ENCODE data around the gene HEATR9. TPM values are rescaled to one million over a fixed set of nuclear protein-coding genes. Genes with fewer than 3 reads are reported as not detected.

HEATR9 gene
- total RNA-seq, 1 donor from 2014 or later = not detected

DNA sequence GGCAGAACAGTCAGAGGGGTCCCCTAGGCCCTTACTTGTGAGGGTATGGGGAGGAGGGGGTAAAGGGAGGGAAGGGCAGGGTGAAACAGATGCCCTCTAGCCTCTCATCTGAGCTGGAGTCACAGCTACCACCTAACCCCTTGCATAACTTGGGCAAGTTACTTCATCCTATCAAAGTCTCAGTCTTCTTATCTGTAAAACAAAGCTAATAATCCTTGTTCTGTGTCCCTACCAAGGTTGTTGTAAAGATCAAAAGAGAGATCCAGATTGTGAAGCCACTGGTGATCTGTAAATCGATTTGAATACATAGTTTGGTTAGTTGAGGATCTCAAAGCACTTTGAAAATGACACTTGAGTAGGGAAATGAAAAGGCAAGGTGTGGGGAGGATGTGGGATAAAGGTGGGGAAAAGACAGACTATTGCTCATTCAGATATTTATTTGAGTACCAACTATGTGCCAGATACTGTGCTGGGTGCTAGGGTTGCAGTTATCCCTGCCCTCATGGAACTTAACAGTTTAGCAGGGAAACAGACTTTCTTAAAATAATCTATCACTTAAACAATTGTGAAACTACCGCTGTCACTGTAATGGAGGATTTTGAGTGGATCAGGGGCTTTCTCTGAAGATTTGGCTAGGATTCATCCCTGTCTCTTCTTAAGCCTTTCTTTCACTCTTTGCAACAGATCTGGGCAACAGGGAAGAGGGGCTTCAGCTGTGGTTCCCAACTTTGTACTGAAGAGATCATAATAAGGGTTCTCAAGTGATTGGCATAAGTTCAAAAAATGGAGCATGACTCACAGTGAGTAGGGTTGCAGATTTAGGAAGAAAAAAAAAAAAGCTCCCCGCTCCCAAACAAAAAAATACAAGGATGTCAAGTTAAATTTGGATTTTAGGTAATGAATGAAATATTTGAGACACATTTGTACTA lies 3.0 kb downstream of the HEATR9 start:
- TF ChIP-seq CTCF (conservative IDR thresholded peaks at IDR 0.05) = no peak
- no peak overlapping the region for H3K27ac Mint-ChIP-seq (ENCODE audit: unreplicated experiment)
- no peaks in the 10 kb centered on the region for H3K27me3 Mint-ChIP-seq (ENCODE audit: low read depth)
- H3K36me3 Mint-ChIP-seq (ENCODE audit: low read depth) = peaks cover 9% of the 10 kb centered on the region
- H3K9me3 Mint-ChIP-seq = no peaks in the 10 kb centered on the region
- DNase-seq (ENCODE audit: low read depth, low spot score) = no peak
- H3K4me3 Mint-ChIP-seq = no peak overlapping the region
- H3K4me1 Mint-ChIP-seq = peaks cover 7% of the 10 kb centered on the region

- Mint-ChIP-seq H3K9me3 (no peaks in the 10 kb centered on the region), H3K4me3 (no peak overlapping the region), H3K27ac (ENCODE audit: unreplicated experiment) (no peak overlapping the region), H3K36me3 (ENCODE audit: low read depth) (peaks cover 9% of the 10 kb centered on the region), H3K27me3 (ENCODE audit: low read depth) (no peaks in the 10 kb centered on the region), H3K4me1 (peaks cover 7% of the 10 kb centered on the region)
- DNase-seq (ENCODE audit: low read depth, low spot score) = no peak
- TF ChIP-seq CTCF (conservative IDR thresholded peaks at IDR 0.05) = no peak
These were observed 3.8 kb downstream of the HEATR9 start for GRCh38 chr17:35864853-35865252.

GRCh38 chr17:35856603-35857002 lies 12.1 kb downstream of the HEATR9 start:
- H3K9me3 Mint-ChIP-seq = no peaks in the 10 kb centered on the region
- peaks cover 18% of the 10 kb centered on the region for H3K4me1 Mint-ChIP-seq
- TF ChIP-seq CTCF (conservative IDR thresholded peaks at IDR 0.05) = no peak
- no peaks in the 10 kb centered on the region for H3K27me3 Mint-ChIP-seq (ENCODE audit: low read depth)
- H3K36me3 Mint-ChIP-seq (ENCODE audit: low read depth) = peaks cover 19% of the 10 kb centered on the region
- H3K4me3 Mint-ChIP-seq = no peak overlapping the region
- H3K27ac Mint-ChIP-seq (ENCODE audit: unreplicated experiment) = peak overlapping the region; percentile 36
- DNase-seq (ENCODE audit: low read depth, low spot score) = no peak

DNA sequence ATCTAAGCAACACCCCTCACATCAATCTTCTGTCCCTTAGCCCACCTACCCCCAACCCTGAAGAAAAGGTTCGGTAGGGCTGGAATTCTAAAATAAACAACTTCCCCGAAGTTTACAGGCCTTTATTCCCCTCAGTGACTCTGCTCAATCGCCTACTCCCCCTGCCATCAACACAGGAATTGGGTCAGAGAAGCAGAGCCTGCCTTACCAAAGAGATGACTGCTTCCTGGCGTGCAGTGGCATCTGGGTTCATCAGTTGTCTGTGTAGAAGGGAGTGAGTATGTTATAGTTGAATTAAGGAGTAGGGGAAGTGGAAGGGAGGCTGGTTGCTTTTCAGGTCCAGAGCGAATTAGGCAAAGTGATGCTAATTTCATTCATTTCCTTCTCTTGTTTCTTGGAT lies 12.7 kb downstream of the HEATR9 start:
- Mint-ChIP-seq H3K9me3 (no peaks in the 10 kb centered on the region), H3K27me3 (ENCODE audit: low read depth) (no peaks in the 10 kb centered on the region), H3K4me1 (peaks cover 23% of the 10 kb centered on the region), H3K27ac (ENCODE audit: unreplicated experiment) (peak overlapping the region; percentile 69), H3K36me3 (ENCODE audit: low read depth) (peaks cover 23% of the 10 kb centered on the region), H3K4me3 (no peak overlapping the region)
- DNase-seq (ENCODE audit: low read depth, low spot score) = no peak
- TF ChIP-seq CTCF (conservative IDR thresholded peaks at IDR 0.05) = no peak

- H3K9me3 Mint-ChIP-seq = no peaks in the 10 kb centered on the region
- no peak overlapping the region for H3K4me3 Mint-ChIP-seq
- peak; percentile 41 for DNase-seq (ENCODE audit: low read depth, low spot score)
- H3K4me1 Mint-ChIP-seq = peaks cover 15% of the 10 kb centered on the region
- no peaks in the 10 kb centered on the region for H3K27me3 Mint-ChIP-seq (ENCODE audit: low read depth)
- TF ChIP-seq CTCF (conservative IDR thresholded peaks at IDR 0.05) = peak; percentile 85
- H3K27ac Mint-ChIP-seq (ENCODE audit: unreplicated experiment) = no peak overlapping the region
- peaks cover 33% of the 10 kb centered on the region for H3K36me3 Mint-ChIP-seq (ENCODE audit: low read depth)
These were observed 19.0 kb downstream of the HEATR9 start for GRCh38 chr17:35849469-35850348.
